Stimulated activated CD4-positive, alpha-beta T cell treated with anti-CD3 and anti-CD28 coated beads, Interleukin-4, amount 100 ng/mL, for 48 hours (primary cell): ENCODE data around the gene CENATAC.
A peak's percentile ranks its signal among the peaks of the same experiment; 100 is the strongest.
"Not testable (repeated sequence)": the region's sequence is repeated elsewhere in the genome, so short reads cannot be mapped to it uniquely, and the experiment has no call there.

Experiments
- DNase-seq, 2 donors: peaks; one replicate each; pipeline ENCODE4 v3.0.0-alpha.2; 2020; ENCODE audit warnings: low read depth in 2 of 2

CENATAC gene

GRCh38 chr11:119054418-119054817 lies 56.5 kb downstream of the CENATAC start:
- DNase-seq: no peak

- no peak for DNase-seq
Measured at GRCh38 chr11:119055901-119056300, 58.0 kb downstream of the CENATAC start.

- DNase-seq: peak; percentile 15 to 24
Measured at GRCh38 chr11:119056421-119056999, 58.6 kb downstream of the CENATAC start.

GRCh38 chr11:119057000-119057769 lies 59.2 kb downstream of the CENATAC start, which contains the start of gene HYOU1:
HYOU1 (minus strand) TSS chr11:119057205; CDS start chr11:119056160, 1,045 bp downstream.
- peak; percentile 99 for DNase-seq

GRCh38 chr11:119059128-119059527 lies 61.2 kb downstream of the CENATAC start:
- not testable (repeated sequence) for DNase-seq

- no peak for DNase-seq
Measured at GRCh38 chr11:119061256-119061655, 63.3 kb downstream of the CENATAC start.

GRCh38 chr11:119062779-119063178 lies 64.8 kb downstream of the CENATAC start:
- DNase-seq: no peak

GRCh38 chr11:119065369-119065768 lies 67.4 kb downstream of the CENATAC start:
- DNase-seq: peak in 1 of 2 donors; percentile 25
